Heart right ventricle (tissue), 16 donors: ENCODE data around the gene BTBD19. TPM values are rescaled to one million over a fixed set of nuclear protein-coding genes. Genes with fewer than 3 reads are reported as not detected.

ENCODE experiments used
- ATAC-seq, 8 donors: fragments of 200-7000 bp; cut with Tn5 transposase; one replicate each; pipeline ENCODE4 v1.9.1; 2020; ENCODE audit warnings: mild to moderate bottlenecking in 8 of 8, moderate library complexity in 8 of 8, moderate number of reproducible peaks in 1 of 8
- DNase-seq, 2 donors: peaks; one replicate each; pipeline ENCODE4 v3.0.0-alpha.2; 2020
- H3K27ac ChIP-seq, 10 donors: fragments of 200-600 bp; sonication (generic) in 2 of 10; one replicate each; pipeline versions ENCODE4 v1.5.0 to v1.8.0; 2020 to 2022; ENCODE audit warnings: mild to moderate bottlenecking in 3 of 10
- H3K27me3 ChIP-seq, 7 donors: fragments of 200-600 bp; one replicate each; pipeline ENCODE4 v1.8.0; 2021 to 2022; ENCODE audit warnings: mild to moderate bottlenecking in 2 of 7
- H3K36me3 ChIP-seq, 9 donors: fragments of 200-600 bp; sonication (generic) in 1 of 9; one replicate each; pipeline versions ENCODE4 v1.5.0 to v1.8.0; 2020 to 2022; ENCODE audit warnings: mild to moderate bottlenecking in 2 of 9
- H3K4me1 ChIP-seq, 9 donors: fragments of 200-600 bp; sonication (generic) in 1 of 9; one replicate each; pipeline versions ENCODE4 v1.5.0 to v1.8.0; 2020 to 2022; ENCODE audit warnings: mild to moderate bottlenecking in 4 of 9
- H3K4me3 ChIP-seq, 10 donors: fragments of 200-600 bp; sonication (generic) in 2 of 10; one replicate each; pipeline versions ENCODE4 v1.5.0 to v1.8.0; 2020 to 2022; ENCODE audit warnings: mild to moderate bottlenecking in 7 of 10, moderate library complexity in 2 of 10
- H3K9me3 ChIP-seq, 11 donors: fragments of 200-600 bp in 10 of 11; sonication (generic) in 2 of 11; one replicate each; pipeline versions ENCODE4 v1.5.0 to v1.8.0; 2013 to 2022; ENCODE audit warnings: mild to moderate bottlenecking in 2 of 11, control low read depth in 1 of 11, moderate library complexity in 1 of 11
- WGBS, 2 donors: extraction: QIAGEN DNeasy Blood & Tissue Kit; methylation state at CpG; one replicate each; pipeline ENCODE4 v1.1.7; 2013; ENCODE audit warnings: inconsistent platforms in 1 of 2; 5-methylcytosine and 5-hydroxymethylcytosine counted together
- intact Hi-C, 10 donors: fragments of 100-400 bp; cut with DNase I; formaldehyde crosslinking; loops; one replicate each; pipeline versions ENCODE4 v1.11.1 to v1.14.2; 2022
- polyA plus RNA-seq, 2 donors: library from polyadenylated mRNA; stranded (reverse); fragments of 200-250 nt; gene quantifications; one replicate each; pipeline ENCODE4 v1.2.3, GENCODE V29; 2013
- total RNA-seq, 10 donors: library from RNA; stranded (reverse); fragmentation: NEBNext Ultra II Directional in 3 of 10; extraction: Animal tissue kit (Norgen Biotek cat#: 25700) in 3 of 10; gene quantifications; one replicate each; pipeline versions ENCODE4 v1.2.1 to v1.2.4, GENCODE V29; 2021 to 2023
- TF ChIP-seq, protein P1 (sequence below), 9 donors: fragments of 200-600 bp; sonication (generic) in 2 of 9; IDR thresholded peaks; one replicate each; pipeline versions ENCODE4 v1.5.0 to v1.8.0; 2021 to 2022; ENCODE audit warnings: antibody characterized with exemption in 9 of 9, mild to moderate bottlenecking in 5 of 9, moderate library complexity in 1 of 9
- donor health status: Arrhythmogenic right ventricular cardiomyopathy.
- donor health status: ischemic (EF 13 %, LVEDD 7.1; RV severe dilation, severe dysfunction).
- donor health status: healthy with polysubstance abuse.
- donor health status: DM: no; HTN: yes; CAD: no.
- donor health status: DM: no; HTN: no; CAD: no.
- donor health status: ischemic (EF 25% LVEDD 6.9; RV normal size, moderate dysfunction).
- donor health status: ischemic (EF 25% LVEDD 5.7; RV mildly dilated, moderate dysfunction).
- donor health status: healthy.
- donor health status: DM: yes; HTN: yes; CAD: no.
- donor health status: Ischemic cardiomyopathy.
- donor health status: ischemic (EF 35%, LVEDD 5.7; RV mildly dilated, moderate dysfunction).
- donor health status: nonischemic (EF 11% LVEDD 7.7; RV severe dilation, severe dysfunction).
- donor health status: DM: yes; HTN: yes; CAD: no.
- donor health status: PGD.
- donor health status: ischemic (EF 29% LVEDD 5.4; RV normal size, mild dysfunction).
- donor health status: nonischemic (EF 23%, LVEDD 6.1; RV moderate dilation, normal function).

BTBD19 gene
- total and polyA plus RNA-seq, 12 donors: 1.8 to 12.5 (median 3.2) TPM

DNA sequence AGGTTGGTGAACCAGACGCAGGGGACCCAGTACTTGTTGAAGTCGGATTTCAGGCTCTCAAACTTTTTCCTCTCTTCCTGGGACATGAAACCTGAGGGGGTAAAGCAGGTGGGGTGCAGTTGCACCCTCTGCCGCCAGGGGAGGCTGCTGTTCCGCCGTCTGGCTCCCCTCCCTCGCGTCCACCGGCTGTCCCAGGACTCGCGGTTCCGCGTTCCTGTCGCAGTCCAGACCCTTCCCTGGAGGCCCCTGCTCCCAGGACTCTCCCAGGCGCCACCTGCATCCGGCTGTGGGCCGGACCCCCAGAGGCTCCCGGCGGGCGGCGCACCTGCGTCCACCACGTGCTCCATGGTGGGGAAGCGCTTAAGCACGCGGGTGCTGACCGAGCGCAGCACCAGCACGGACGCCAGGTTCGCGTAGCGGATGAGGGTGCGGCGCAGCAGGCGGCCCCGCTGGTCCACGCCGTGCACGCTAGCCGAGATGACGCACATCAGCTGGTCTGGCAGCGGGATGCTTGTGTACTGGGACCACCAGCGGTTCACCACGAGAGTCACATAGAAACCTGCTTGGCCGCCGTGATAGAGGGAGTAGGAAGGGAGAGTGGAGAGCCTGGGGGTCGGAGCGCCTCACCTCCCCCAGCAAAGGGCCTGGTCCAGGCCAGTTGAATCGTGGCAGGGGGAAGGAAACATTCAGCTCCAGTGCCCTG, 22.0 kb upstream of the BTBD19 start:
- intact Hi-C loops: loop anchor here in 7 of 10 donors (5.0 to 10.0 kb wide), 6 partner anchors 36 to 519 kb away; no protein-coding TSS in a partner anchor
- DNase-seq: peak; percentile 64 to 73
- 6 to 7% methylated on average over 48 to 49 of the region's 49 CpGs for WGBS, 2 donors
- ATAC-seq: peak; percentile 57 to 81 (median 74)
- Histone ChIP-seq H3K9me3 (no peaks in the 10 kb centered on the region), H3K4me1 (peaks cover 0 to 34% (median 29%) of the 10 kb centered on the region in 9 donors), H3K27ac (peak overlapping the region in 9 of 10 donors; percentile 34 to 82 (median 58)), H3K4me3 (peak overlapping the region; percentile 12 to 62 (median 51)), H3K36me3 (peaks cover 0 to 10% (median 0%) of the 10 kb centered on the region in 9 donors), H3K27me3 (peaks cover 0 to 7% (median 0%) of the 10 kb centered on the region in 7 donors)
- TF ChIP-seq, protein P1, sequence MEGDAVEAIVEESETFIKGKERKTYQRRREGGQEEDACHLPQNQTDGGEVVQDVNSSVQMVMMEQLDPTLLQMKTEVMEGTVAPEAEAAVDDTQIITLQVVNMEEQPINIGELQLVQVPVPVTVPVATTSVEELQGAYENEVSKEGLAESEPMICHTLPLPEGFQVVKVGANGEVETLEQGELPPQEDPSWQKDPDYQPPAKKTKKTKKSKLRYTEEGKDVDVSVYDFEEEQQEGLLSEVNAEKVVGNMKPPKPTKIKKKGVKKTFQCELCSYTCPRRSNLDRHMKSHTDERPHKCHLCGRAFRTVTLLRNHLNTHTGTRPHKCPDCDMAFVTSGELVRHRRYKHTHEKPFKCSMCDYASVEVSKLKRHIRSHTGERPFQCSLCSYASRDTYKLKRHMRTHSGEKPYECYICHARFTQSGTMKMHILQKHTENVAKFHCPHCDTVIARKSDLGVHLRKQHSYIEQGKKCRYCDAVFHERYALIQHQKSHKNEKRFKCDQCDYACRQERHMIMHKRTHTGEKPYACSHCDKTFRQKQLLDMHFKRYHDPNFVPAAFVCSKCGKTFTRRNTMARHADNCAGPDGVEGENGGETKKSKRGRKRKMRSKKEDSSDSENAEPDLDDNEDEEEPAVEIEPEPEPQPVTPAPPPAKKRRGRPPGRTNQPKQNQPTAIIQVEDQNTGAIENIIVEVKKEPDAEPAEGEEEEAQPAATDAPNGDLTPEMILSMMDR (IDR thresholded peaks at IDR 0.05): peak; percentile 89 to 99 (median 97)

DNA sequence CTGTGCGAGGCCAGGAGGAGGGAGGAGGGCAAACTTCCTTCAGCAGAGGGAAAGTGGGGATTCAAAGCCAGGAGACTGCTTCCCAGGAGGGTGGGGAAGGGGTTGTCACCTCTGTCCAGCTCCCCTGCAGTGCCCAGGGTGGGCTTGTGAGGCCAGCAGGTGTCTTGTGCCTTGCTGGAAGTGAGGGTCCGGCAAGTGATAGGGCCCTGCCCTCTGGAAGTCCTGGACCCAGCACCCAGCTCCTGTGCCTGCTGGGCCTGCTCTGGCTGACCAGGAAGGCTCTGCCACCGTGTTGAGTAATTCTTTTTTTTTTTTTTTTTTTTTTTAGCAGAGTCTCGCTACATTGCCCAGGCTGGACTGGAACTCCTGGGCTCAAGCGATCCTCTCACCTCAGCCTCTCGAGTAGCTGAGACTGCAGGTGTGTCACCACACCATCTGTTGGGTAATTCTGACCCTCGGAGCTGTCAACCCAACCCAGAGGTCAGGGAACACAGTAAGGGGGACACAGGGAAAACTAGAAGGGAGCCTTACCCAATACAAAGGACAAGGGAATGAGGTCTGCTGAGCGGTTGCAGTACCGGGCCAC, 21.4 kb upstream of the BTBD19 start:
- peak in 3 of 8 donors; percentile 2 to 27 (median 4) for ATAC-seq
- Histone ChIP-seq H3K4me1 (peaks cover 0 to 34% (median 29%) of the 10 kb centered on the region in 9 donors), H3K36me3 (peaks cover 0 to 3% (median 0%) of the 10 kb centered on the region in 9 donors), H3K27ac (peak overlapping the region in 9 of 10 donors; percentile 10 to 82 (median 58)), H3K27me3 (peaks cover 0 to 7% (median 0%) of the 10 kb centered on the region in 7 donors), H3K4me3 (peak overlapping the region in 4 of 10 donors; percentile 54 to 62 (median 56)), H3K9me3 (no peaks in the 10 kb centered on the region)
- intact Hi-C loops: loop anchor here in 7 of 10 donors (5.0 to 10.0 kb wide), 6 partner anchors 35 to 518 kb away; no protein-coding TSS in a partner anchor
- TF ChIP-seq, protein P1 (IDR thresholded peaks at IDR 0.05): no peak
- no peak for DNase-seq
- 82 to 87% methylated on average over 9 of the region's 9 CpGs for WGBS, 2 donors

DNA sequence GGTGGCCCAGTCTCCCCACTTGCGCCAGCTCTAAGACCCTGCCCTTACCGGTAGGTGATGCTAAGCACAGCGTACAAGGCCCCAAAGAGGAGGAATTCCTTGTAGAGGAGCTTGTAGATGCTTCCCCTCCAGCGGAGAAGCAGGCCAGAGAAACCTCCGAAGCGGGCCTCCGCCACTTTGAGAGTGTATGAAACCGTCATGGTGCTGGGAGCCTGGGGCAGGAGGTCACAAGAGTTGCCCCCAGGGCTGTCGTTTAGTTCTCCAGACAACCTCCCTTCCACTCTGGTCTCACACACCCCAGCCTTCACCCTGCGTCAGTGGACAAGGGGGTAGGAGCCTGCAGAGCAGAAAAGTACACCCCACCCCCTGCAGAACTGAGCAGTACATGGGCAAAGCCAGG, 20.8 kb upstream of the BTBD19 start:
- ATAC-seq (no peak), DNase-seq (no peak)
- Histone ChIP-seq H3K4me1 (peaks cover 0 to 34% (median 29%) of the 10 kb centered on the region in 9 donors), H3K27me3 (peaks cover 0 to 7% (median 0%) of the 10 kb centered on the region in 7 donors), H3K4me3 (no peak overlapping the region), H3K36me3 (no peaks in the 10 kb centered on the region), H3K27ac (peak overlapping the region in 1 of 10 donors; percentile 9), H3K9me3 (no peaks in the 10 kb centered on the region)
- 95 to 99% methylated on average over 10 of the region's 10 CpGs for WGBS, 2 donors
- intact Hi-C loops: loop anchor here in 7 of 10 donors (5.0 to 10.0 kb wide), 6 partner anchors 35 to 517 kb away; no protein-coding TSS in a partner anchor
- TF ChIP-seq, protein P1 (IDR thresholded peaks at IDR 0.05): no peak

DNA sequence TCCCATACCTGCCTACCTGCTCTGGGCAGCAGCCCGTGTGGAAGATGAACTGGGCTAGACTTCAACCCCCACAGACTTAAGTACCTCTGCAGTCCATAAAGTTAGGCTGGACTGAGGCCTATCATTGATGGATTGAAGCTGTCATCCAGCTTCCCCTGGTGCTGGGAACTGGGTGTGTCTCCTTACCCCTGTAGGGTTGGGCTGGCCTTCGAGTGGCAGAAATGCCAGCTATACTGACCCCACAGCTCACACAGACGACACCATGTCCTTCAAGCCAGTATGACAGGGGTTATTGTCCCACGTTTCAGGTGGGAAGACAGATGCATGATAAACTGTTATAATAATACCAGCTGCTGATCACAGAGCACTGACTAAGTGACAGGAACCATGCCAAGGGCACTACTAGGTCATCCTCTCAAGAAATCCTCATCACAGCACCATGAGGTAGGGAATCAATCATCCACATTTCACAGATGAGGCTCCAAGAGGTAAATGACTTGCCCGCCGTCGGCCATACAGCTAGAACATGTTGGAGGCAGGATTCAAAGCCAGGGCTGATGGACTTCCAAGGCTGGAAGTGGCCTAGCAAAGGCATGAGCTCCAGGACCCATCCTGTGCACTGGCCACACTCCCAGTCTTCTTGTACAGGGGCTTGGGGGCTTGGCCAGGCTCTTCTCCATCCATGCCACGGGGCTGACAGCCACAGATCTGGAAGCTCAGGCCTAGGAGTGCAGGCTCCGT, 20.0 kb upstream of the BTBD19 start, which contains the start of gene BEST4:
Gene BEST4 (minus strand): TSS at position 51 of the 741 bp plus-strand sequence. CDS start 465 bp downstream, outside the sequence.
- ATAC-seq: no peak
- intact Hi-C loops: loop anchor here in 7 of 10 donors (5.0 to 10.0 kb wide), 6 partner anchors 34 to 517 kb away; no protein-coding TSS in a partner anchor
- WGBS, 2 donors: 82 to 85% methylated on average over 9 of the region's 9 CpGs
- DNase-seq: no peak
- TF ChIP-seq, protein P1 (IDR thresholded peaks at IDR 0.05): no peak
- no peaks in the 10 kb centered on the region for H3K9me3 ChIP-seq
- H3K27me3 ChIP-seq: peaks cover 0 to 7% (median 0%) of the 10 kb centered on the region in 7 donors
- no peak within 1 kb of the TSS for H3K4me3 ChIP-seq
- peak within 1 kb of the TSS in 3 of 10 donors; percentile 9 to 59 (median 47) for H3K27ac ChIP-seq
- peaks cover 0 to 34% (median 29%) of the 10 kb centered on the region in 9 donors for H3K4me1 ChIP-seq
- H3K36me3 ChIP-seq: no peaks in the 10 kb centered on the region
